Measurements from ENCODE around the gene HNRNPH1. TPM values are rescaled to one million over a fixed set of nuclear protein-coding genes. Genes with fewer than 3 reads are reported as not detected.

HNRNPH1 gene
- total RNA-seq, 1 experiment from 2014 or later, result 972 TPM

GRCh38 chr5:179610903-179611265 is 12.6 kb downstream of the HNRNPH1 start:
- Histone ChIP-seq H3K27ac (ENCODE audit: low read depth, low read length, poor library complexity, severe bottlenecking) (no peak overlapping the region), H3K4me1 (ENCODE audit: insufficient read depth, low read length, poor library complexity, severe bottlenecking) (no peaks in the 10 kb centered on the region), H3K27me3 (replicated peaks; ENCODE audit: insufficient read depth, low read depth, low read length, poor library complexity) (no peaks in the 10 kb centered on the region), H3K4me3 (ENCODE audit: low read depth, low read length, poor library complexity, severe bottlenecking) (no peak overlapping the region), H3K9me3 (ENCODE audit: low read depth, low read length, poor library complexity, severe bottlenecking) (no peaks in the 10 kb centered on the region), H3K36me3 (ENCODE audit: insufficient read depth, low read length, poor library complexity, severe bottlenecking) (peaks cover 83% of the 10 kb centered on the region)
- no TSS peak for BruUV-seq (replicated peaks)
- POLR2A ChIA-PET (ENCODE audit: low non-redundant PET), result interaction anchor here (0.6 kb wide), 1 partner anchor 21 kb away, joined by 4 read pairs; no protein-coding TSS in a partner anchor
- intact Hi-C loops (cut with micrococcal nuclease; ENCODE audit: unreplicated experiment), result no loop called here
- no peak for DNase-seq (ENCODE audit: low spot score)
- TF ChIP-seq EZH2 (IDR thresholded peaks at IDR 0.05; ENCODE audit: borderline replicate concordance, low read depth, low read length, poor library complexity, severe bottlenecking) (no peak), CTCF (conservative IDR thresholded peaks at IDR 0.05; ENCODE audit: low read depth, low read length) (no peak)
- CTCF ChIA-PET, result no interaction called here

DNA sequence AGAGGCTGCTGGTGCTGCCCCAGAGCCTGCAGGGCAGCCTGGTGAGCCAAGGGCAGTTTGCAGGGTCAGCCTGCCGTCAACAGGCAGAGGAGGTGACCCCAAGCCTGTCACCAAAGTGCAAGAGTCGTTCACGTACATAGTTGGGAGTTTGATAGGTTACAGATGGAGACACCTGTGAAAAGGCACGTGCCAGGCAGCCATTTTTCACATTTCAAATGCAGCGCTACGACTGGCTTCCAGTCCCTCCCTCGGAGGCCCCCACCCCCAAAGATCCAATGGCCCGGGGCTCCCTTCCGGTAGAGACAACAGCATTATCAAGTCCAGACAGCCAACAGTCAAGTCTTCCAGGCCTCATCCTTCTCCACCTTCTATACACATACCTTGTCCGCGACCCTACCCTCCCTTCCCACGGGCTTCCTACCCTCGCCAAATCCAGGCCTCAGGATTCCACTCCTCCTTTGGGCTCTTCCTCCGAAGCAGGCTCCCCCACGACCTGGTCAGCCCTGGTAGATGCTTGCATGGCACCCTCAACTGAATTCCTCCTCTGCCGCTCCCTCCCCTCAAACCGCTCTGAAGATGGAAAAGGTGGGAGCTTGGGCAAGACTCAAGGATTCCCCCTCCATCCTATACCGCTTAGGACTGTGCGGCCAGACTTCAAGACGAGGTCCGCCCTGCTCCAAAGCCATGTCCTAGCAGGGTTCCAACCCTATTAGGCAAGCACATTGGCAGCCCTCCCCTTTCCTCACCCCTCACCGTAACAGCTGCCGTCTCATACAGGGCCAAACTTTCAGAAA is 13.2 kb downstream of the HNRNPH1 start:
- no peak for DNase-seq (ENCODE audit: low spot score)
- intact Hi-C loops (cut with micrococcal nuclease; ENCODE audit: unreplicated experiment), result no loop called here
- BruUV-seq (replicated peaks), result no TSS peak
- Histone ChIP-seq H3K36me3 (ENCODE audit: insufficient read depth, low read length, poor library complexity, severe bottlenecking) (peaks cover 79% of the 10 kb centered on the region), H3K9me3 (ENCODE audit: low read depth, low read length, poor library complexity, severe bottlenecking) (no peaks in the 10 kb centered on the region), H3K4me1 (ENCODE audit: insufficient read depth, low read length, poor library complexity, severe bottlenecking) (no peaks in the 10 kb centered on the region), H3K27me3 (replicated peaks; ENCODE audit: insufficient read depth, low read depth, low read length, poor library complexity) (no peaks in the 10 kb centered on the region), H3K27ac (ENCODE audit: low read depth, low read length, poor library complexity, severe bottlenecking) (peak overlapping the region; percentile 23), H3K4me3 (ENCODE audit: low read depth, low read length, poor library complexity, severe bottlenecking) (no peak overlapping the region)
- ChIA-PET POLR2A (ENCODE audit: low non-redundant PET) (interaction anchor here (0.6 kb wide), 1 partner anchor 21 kb away, joined by 4 read pairs; no protein-coding TSS in a partner anchor), CTCF (no interaction called here)
- no peak for TF ChIP-seq CTCF (conservative IDR thresholded peaks at IDR 0.05; ENCODE audit: low read depth, low read length)
- no peak for TF ChIP-seq EZH2 (IDR thresholded peaks at IDR 0.05; ENCODE audit: borderline replicate concordance, low read depth, low read length, poor library complexity, severe bottlenecking)

DNA sequence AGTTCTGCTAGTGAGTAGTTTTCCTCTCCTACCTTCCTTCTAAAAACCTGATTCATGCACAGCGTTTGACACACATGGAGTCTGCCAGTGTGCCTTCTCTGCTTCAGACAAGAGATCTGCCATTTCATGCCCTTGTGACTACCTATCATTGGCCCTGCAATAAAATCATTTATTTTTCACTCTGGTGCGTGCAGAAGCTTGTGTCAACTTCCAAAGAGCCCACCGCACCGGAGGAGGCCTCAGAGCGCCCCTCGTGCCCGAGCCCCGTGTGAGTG is 13.7 kb downstream of the HNRNPH1 start:
- peaks cover 74% of the 10 kb centered on the region for H3K36me3 ChIP-seq (ENCODE audit: insufficient read depth, low read length, poor library complexity, severe bottlenecking)
- H3K4me3 ChIP-seq (ENCODE audit: low read depth, low read length, poor library complexity, severe bottlenecking), result no peak overlapping the region
- H3K27me3 ChIP-seq (replicated peaks; ENCODE audit: insufficient read depth, low read depth, low read length, poor library complexity), result no peaks in the 10 kb centered on the region
- ChIA-PET CTCF (no interaction called here), POLR2A (ENCODE audit: low non-redundant PET) (no interaction called here)
- TF ChIP-seq EZH2 (IDR thresholded peaks at IDR 0.05; ENCODE audit: borderline replicate concordance, low read depth, low read length, poor library complexity, severe bottlenecking) (no peak), CTCF (conservative IDR thresholded peaks at IDR 0.05; ENCODE audit: low read depth, low read length) (no peak)
- H3K9me3 ChIP-seq (ENCODE audit: low read depth, low read length, poor library complexity, severe bottlenecking), result no peaks in the 10 kb centered on the region
- H3K27ac ChIP-seq (ENCODE audit: low read depth, low read length, poor library complexity, severe bottlenecking), result peak overlapping the region; percentile 23
- no TSS peak for BruUV-seq (replicated peaks)
- no peak for DNase-seq (ENCODE audit: low spot score)
- H3K4me1 ChIP-seq (ENCODE audit: insufficient read depth, low read length, poor library complexity, severe bottlenecking), result no peaks in the 10 kb centered on the region
- intact Hi-C loops (cut with micrococcal nuclease; ENCODE audit: unreplicated experiment), result no loop called here
